GM18499 (cell line): ENCODE data around the gene MEIOB.
"Not testable (repeated sequence)": the region's sequence is repeated elsewhere in the genome, so short reads cannot be mapped to it uniquely, and the experiment has no call there.

Experiments
- ATAC-seq: cut with Tn5 transposase; IDR thresholded peaks from one replicate; pipeline ENCODE4 v1.9.1; 2021; ENCODE audit warnings: moderate number of reproducible peaks; ENCODE audit not compliant: insufficient read depth, unreplicated experiment

MEIOB gene, protein sequence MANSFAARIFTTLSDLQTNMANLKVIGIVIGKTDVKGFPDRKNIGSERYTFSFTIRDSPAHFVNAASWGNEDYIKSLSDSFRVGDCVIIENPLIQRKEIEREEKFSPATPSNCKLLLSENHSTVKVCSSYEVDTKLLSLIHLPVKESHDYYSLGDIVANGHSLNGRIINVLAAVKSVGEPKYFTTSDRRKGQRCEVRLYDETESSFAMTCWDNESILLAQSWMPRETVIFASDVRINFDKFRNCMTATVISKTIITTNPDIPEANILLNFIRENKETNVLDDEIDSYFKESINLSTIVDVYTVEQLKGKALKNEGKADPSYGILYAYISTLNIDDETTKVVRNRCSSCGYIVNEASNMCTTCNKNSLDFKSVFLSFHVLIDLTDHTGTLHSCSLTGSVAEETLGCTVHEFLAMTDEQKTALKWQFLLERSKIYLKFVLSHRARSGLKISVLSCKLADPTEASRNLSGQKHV

DNA sequence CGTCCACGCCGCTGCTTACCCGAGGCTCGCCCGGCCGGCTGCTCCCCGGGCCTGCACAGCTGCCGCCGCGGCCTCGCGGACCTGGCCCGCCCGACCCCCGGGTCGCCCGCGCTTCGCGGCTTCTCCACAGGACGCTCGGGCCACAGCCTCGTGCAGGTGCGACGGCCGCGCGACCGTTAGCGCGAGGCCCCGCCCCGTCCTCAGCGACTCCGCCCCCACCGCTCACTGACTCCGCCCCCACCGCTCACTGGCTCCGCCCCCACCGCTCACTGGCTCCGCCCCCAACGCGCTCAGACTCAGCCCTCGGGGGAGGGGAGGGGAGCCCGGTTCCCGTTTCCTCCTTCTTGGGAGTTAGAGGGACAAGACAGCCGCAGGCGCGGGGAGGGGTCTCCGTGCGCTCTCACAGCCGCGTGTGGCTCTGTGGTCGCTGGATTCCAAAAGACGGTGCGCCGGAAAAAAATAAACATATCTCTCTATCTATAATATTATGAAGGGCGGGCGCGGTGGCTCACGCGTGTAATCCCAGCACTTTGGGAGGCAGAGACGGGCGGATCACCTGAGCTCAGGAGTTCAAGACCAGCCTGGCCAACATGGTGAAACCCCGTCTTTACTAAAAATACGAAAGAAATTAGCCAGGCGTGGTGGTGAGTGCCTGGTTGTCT is at the start of gene MEIOB:
Gene MEIOB, minus strand, starts transcription at position 191 of the 662 bp plus-strand sequence. CDS start 3,989 bp downstream, outside the sequence.
- ATAC-seq, result no peak

DNA sequence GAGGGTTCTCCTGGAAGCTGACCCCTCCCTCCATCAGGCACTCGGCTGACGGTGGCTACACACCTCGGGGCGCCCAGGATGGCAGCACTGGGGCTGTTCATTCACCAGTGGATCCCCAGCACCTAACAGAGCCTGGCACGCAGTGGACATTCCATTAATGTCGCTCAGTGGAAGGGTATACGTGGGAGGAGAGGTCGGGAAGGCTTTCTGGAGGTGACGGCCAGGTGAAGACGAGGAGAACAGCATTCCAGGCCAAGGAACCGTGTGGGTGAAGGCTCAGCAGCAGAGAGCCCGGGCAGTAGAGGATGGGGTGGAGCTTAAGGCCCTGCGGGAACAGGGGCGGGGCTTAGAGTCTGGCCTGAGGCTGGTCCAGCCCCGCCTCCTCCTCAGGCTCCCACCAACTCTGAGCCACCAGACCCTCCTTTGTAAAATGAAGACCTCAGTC is 48.8 kb upstream of the MEIOB start:
- no peak for ATAC-seq

DNA sequence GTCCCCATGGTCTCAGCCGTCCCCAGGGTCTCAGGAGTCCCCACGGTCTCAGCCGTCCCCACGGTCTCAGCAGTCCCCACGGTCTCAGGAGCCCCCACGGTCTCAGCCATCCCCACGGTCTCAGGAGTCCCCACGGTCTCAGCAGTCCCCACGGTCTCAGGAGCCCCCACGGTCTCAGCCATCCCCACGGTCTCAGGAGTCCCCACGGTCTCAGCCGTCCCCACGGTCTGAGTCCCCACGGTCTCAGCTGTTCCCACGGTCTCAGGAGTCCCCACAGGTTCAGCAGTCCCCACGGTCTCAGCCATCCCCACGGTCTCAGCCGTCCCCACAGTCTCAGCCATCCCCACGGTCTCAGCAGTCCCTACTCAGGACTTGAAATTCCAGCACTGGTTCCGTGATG is 48.2 kb upstream of the MEIOB start:
- not testable (repeated sequence) for ATAC-seq

DNA sequence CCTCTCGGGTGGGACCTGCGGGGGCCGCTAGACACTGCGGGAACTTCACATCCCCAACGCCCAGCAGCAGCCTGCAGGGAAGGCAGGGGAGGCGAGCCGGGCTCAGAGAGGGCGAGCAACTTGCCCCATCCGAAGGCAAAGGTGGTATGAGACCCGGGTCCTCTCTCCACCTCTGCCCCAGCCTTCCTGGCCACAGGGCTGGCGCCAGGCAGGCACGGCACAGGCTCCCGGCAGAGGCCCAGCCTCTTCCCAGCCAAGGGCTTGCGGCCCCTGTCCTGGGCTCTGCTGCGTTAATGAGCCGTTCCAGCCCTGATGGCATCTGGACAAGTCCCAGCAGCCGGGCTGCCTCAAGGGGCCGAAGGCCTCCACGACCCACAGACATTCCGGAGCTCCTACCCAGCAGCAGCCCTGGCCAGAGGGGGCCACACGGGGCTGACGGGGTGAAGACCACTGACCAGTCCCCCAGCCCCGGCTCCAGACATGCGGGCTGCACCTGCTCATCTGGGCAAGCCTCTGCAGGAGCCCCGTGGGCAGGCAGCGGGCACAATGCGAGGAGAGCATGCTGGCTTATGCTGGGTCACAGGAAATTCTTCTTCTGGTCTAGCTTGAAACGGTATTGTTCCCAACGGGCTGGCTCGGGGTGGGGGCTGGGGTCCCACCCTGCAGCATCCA is 47.5 kb upstream of the MEIOB start:
- ATAC-seq, result no peak

DNA sequence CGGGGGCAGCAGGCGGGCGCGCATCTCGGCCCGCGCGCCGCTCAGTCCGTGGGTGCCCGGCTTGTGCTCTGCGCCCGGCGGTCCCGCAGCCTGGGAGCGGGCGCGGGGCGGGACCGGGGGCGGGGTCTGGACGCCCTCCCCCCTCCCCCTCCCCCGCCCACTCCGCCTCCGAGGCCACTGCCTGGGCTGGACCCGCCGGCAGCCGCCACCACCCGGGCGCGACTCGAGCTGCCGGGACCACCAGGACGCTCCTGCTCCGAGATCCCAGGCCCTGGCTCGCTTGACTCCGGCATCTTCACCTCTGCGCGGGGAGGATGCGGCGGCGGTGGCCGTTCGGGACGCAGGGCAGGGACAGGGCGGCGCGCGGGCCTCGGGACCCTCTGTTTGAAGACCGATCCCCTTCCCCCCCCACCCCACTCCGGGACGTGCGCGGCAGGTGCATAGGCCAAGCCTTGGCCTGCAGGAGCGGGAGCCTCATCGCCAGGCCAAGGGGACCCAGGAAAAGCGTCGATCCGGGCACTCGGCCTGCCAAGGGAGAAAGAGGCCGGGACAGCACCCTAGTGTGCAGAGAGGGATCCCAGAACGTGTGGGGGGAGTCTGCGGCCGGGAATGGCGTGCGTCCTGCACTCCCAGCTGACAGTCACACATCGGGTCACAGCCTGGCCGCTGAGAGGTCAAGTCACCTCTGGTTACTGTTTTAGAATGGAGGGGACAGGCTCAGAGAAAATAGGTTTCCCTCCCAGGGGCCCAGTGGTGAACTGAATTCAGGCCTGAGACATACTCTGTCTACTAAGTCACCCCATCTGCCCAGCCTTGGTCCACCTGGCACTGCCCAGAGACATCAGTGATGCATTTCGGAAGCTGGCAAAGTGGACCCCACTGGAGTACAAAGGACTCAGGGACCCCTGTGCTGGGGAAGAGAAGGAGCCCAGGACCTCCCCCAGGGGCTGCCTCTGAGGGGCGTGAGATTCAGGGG is 46.7 kb upstream of the MEIOB start, which contains the start of gene HS3ST6:
Gene HS3ST6, minus strand, starts transcription at position 65 of the 976 bp plus-strand sequence. CDS start 92 bp downstream, outside the sequence.
- ATAC-seq, result no peak

DNA sequence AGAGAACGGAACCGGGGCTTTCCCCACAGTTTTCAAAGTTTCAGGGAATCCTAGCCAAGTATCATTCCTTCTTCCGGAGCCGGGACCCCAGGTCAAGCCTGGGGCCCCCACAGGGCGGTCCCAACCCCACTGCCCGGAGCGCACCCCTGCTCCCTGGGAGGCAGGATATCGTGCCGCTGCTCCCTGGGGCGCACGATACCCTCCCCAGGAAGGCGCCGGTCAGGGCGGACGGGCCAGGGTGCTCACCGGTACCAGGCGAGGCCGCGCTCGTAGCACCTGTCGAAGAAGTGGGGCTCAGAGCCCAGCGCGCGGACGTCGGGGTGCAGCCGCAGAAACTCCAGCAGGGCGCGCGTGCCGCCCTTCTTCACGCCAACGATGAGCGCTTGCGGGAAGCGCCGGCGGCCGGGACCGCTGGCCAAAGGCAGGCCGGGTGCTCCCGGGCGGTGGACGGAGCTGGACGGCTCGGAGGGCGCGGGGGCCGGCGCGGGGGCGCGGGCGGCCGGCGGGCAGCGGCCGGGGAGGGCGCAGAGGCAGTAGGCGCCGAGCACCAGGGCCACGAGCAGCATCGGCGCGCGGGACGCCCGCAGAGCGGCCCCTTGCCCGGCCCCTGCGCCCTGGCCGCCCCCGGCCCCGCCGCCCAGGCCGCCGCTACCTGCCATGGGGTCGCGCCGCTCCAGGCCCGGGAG is 45.8 kb upstream of the MEIOB start:
- no peak for ATAC-seq

DNA sequence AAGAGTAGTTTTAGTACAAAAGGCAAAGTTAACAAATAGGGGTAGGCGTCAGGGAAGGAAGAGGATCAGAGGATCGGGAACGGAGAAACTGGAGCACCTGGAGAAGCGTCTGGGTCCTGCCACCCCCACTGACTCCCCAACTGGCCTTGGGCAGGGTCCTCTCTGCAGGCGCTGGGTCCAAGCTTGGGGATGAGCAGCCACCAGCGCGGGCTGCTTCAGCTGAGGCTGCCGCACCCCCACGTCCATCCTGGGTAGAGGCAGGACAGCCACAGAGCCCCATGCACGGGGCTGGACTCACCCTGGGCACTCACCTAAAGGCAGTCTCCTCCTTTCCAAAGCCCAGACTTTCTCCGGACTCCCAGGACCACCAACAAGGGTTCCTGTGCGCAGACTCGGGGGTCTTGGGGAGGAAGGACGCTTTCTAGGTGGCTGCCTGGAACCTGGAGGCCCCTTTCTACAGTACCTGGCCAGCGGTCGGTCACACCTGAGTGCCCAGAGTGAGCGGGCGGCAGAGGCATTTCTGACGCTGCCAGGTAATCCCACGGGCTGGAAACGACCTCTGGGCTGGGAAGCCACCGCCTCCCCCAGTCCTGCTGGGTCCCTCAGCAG is 45.2 kb upstream of the MEIOB start:
- no peak for ATAC-seq

DNA sequence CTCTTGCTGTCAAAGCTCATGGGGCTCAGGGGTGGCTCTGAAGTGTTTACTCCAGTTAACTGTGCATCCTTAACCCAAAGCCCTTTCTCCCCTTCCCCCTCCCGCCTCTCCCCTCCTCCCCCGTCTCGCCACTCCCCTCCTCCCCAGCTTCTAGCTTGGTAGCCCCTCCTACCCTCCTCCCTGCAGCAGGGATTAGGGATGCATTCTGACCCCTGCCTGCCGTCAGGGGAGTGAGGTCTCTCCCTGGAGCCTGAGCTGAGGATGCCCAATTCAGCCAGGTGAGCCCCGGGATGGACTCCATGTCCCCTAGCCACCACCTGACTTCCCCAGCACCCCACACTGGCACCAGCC is 44.7 kb upstream of the MEIOB start:
- no peak for ATAC-seq

DNA sequence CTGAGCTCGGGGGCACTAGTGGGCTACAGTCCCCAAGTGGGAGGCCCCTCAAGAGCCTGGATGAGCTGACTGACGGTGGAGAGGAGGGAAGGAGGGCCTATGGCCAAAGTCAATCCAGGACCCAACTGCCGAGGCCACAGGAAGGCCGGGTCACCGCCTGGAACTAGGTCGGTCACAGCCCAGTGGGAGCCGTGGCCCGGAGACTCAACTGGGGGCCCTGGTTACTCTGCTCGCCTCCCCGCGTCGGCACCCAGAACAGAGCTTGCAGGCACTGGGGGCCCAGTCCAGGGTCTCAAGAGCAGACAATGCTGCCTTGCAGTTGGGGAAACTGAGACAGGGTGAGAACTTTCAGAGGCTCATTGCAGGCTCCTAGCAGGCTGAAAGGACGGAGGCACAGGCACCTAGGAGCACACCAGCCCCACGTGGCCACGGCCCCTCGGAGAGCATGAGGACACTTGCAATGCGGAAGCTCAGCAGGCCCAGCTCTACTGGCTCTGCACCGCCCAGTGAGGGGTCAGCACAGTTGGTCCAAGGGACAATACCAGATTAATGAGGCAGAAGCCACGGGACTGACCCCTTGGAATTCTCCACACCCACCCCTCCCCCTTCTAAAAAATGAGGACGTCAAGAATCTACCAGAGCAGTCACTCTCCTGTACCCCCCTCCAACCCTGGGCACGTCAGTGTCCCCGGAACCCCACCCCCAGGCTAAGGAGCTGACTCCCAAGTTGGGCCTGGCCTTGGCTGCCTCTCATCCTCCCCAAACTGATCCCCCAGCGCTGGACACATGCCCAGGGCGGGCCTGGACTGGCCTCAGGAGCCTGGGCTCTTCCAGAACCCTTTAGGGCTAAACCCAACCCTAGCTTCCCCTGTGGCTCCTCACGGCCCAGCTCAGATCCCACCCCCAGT is 44.0 kb upstream of the MEIOB start:
- no peak for ATAC-seq

DNA sequence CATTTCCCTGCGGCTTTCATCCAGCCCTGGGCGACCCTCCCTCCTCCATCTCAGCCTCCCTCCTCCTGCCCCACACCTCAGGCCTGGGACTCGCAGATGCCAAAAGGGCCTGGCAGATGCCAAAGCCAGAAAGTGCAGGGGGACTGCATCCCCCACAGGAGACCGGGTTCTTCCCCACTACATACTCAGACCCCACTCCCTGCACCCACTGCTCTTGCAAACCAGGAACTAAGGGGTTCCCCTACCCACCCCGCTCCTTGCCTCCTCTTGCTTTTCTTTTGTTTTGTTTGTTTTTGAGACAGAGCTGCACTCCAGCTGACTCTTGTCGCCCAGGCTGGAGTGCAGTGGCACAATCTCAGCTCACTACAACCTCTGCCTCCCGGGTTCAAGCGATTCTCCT is 43.0 kb upstream of the MEIOB start:
- no peak for ATAC-seq

DNA sequence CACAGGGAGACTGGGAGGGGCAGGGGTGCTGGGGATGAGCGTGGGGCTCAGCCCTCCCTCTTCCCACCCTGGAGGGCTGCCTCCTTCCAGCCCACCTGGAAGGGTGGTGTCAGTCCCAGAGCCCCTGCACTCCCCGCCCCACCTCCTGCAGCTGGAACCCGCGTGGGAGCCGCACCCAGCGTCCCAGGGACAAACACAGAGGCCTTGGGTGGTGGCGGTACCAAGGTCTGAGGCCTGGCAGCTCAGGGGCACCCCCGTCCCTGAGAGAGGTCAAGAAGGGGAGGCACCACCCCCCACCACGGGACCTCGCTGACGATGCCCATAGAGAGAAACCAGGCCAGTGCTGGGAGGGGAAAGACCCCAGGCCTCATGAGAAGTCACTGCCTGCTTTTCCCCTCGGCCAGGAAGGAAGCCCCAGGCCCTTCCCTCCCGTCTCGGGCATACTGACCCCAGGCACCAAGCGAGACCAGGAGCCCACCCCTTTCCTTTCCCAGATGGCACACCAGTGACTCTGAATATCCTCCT is 42.2 kb upstream of the MEIOB start:
- no peak for ATAC-seq

DNA sequence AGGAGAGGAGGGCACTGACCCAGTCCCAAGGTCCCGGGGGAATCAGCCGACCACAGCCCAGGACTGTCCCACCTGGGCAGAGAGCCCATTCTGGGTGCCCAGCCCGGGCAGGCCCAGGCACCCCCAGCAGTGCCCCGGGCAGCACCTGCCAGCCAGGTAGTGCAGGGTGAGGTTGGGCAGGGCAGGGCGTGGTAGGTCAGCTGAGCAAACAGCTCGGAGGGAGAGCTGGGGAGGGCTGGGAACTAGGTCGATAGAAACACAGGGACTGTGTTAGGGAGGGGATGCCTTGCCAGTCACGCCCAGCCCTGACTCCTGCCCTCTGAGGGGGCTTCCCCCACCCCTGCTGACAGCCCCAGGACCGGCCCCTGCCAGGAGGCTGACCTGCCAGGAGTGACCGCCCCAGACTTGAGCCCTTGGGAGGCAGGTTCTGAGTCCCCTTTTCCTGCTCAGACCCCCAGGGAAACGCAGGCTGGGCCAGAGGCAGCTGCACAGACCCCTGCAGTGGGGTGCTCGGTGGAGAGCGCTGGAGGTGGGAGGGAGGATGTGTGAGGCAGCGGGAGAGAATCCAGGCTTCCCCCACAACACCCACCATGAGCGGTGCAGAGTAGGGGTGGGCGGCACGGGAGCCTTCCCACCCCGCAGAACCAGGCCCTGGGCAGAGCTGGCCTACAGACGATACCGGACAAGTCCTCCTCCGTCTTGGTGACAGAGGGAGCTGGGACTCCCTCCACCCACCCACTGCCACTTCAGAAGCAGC is 41.5 kb upstream of the MEIOB start:
- ATAC-seq, result no peak

DNA sequence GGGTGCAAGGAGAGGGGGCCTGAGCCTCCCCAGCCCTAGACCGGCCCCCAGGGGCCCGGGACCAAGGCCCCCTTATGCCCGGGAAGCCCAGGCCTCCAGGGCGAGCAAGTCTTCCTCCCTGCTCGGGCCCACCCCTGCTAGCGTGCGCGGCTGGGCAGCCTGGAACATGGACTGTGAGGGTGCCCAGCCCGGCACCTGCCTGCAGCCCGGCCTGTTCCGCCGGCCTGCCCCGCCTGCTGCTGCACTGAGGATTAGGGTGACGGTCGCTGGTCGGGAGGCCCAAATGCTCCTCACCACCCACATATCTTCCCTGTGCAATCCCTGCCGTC is 40.2 kb upstream of the MEIOB start:
- no peak for ATAC-seq

DNA sequence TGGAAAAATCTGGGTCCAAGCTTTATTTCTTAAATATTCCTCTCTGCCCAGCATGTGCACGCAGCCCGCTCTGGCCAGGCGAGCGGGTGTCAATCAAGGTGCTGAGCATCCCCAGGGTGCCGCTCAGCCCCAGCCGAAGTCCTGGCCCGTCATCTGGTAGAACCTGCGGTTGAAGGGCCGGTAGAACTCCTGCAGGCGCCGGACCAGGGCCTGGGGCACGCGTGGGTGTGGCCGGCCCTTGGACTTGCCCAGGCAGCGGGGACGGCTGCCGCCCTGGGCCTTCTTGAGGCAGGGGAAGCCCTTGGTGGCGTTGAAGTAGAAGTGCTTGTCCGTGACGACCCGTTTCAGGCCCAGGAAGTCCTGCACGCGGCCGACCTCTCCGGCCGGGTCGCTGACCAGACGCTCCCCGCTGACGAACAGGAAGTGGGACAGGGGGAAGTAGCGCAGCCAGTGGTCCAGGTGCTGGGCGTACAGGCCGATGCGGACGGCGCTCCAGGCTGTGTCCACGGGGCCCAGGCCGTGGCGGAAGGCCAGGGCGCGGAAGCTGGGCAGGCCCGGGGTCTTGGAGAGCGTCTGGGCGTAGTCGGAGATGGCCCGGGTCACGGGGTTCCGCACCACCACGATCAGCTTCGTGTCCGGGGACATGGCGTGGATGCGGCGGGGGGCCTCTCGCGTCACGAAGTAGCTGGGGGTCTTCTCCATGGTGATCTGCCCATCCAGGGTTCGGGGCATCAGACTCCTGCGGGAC is 39.7 kb upstream of the MEIOB start:
- ATAC-seq, result no peak

DNA sequence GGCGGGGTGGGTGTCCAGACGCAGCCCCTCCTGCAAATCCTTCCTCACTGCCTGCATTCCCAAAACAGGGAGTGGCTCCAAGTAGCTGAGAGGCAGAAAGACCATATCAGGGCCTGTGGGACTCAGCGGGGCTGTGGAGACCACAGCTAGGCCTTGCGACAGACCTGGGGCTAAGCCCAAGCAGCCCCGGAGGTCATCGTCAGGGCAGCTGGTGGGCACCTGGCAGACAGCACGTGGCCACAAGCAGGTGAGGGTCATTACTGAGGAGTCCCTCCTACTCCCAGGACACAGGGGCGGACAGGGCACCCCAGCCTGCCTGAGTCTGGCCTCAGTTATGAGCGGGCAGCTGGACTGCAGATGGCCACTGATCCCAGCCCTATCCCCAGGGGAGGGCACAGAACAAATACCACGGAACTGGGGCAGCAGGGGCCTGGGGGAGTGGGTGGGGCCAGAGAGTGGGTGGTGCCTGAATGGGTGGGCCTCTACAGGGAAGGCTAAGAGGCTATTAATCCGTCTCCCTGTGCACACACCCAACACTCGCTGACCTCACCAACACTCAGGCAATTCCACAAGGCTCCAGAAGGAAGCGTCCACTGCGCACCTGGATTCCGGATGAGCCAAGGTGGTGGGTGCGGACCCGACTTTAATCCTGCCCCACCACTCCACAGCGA is 37.7 kb upstream of the MEIOB start:
- ATAC-seq, result no peak

DNA sequence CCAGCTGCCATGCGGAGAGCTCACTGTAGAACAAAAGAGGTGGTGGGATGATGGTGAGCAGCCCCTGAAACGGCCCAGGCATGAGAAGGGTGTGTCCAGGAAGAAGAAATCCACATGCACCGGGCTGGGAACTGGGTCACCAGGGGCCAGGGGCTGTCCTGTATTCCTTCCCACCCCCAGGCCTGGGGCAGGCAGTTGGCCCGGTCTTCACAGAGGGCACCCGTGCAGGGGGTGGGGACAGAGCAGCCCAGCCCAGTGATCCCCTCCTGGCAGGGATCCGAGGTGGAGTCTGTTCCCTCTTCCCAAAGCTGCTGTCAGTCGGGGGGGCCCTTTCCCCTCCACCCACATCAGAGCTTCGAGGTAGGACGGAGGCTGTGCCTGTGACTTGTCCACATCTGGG is 37.0 kb upstream of the MEIOB start:
- ATAC-seq, result no peak
